GOT3 (cell line): Measurements from ENCODE around the gene MOB3B.

Source experiments
- DNase-seq: peaks from one replicate; lab custom pipeline; 2025; ENCODE audit warnings: mixed read lengths; lab: John Stamatoyannopoulos, UW

Gene MOB3B

DNA sequence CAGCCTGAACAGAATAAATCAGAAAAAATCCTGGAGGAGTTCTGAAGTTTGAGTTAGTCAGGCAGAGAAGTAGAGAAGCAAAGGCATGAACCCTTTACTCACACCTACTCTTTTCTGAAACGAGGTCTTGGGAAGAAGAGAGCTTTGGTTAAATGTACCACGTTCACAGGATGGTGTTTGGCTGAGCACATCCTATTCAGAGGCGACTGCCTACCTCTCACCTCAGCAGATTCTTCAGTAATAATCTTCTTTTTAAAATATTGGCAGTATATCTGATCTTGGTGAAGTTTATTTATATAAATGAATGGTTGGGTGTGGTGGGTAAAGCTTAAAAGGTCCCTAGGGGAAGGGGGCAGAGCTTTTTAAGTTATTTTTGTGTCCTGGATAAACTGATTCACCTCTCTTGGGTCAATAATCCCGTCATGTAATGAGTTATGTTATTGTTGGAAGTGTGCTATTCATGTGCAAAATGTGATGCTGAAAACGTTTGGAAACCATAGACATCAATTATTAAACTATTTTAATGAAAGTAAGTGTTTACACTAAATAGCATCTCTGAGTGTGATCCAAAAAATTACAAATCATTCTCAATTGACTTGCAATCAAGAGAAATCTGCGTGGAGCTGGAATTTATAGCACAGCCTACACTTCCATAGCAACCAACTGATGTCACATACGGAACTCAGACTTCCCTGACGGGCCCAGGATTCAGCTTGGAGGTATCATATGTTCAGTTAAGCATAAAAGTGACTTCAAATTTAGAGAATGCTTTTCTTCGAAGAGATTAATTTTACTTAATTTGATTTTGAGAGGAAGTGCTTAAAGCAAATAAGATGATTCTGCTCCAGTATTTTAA lies 138.3 kb downstream of the MOB3B start:
- DNase-seq: no peak

DNA sequence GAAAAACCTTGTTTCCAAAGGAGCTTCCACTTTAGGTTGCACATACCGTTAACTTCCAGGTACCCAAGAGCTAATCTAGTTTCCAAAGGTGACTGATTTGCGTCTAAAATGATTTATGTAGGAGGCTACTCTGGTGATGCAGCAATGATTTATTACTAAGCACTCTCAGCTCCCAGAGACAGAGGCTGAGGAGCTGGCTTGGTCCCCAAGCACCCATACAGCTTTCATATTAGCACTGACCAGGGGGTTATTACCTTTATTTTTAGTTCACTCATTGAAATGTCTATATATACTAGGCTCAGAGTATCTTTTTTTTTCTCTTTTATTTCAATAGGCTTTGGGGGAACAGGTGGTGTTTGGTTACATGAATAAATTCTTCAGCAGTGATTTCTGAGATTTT lies 141.5 kb downstream of the MOB3B start:
- no peak for DNase-seq

DNA sequence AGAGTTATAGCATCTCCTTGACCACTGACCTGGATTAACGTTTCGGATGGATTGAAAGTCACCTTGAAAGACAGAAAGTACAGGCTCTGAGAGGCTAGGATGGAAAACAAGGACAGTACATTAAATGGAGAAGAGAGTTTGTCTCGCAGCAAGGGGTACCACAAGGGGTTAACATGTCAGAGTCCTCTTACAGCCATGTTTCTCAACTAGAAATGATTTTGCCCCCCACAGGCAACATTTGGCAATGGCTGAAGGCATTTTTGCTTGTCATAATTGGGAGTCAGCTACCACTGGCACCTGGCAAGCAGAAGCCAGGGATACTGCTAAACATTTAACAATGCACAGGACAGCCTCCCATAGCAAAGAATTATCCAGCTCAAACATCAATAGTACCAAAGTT lies 141.9 kb downstream of the MOB3B start:
- DNase-seq: no peak

DNA sequence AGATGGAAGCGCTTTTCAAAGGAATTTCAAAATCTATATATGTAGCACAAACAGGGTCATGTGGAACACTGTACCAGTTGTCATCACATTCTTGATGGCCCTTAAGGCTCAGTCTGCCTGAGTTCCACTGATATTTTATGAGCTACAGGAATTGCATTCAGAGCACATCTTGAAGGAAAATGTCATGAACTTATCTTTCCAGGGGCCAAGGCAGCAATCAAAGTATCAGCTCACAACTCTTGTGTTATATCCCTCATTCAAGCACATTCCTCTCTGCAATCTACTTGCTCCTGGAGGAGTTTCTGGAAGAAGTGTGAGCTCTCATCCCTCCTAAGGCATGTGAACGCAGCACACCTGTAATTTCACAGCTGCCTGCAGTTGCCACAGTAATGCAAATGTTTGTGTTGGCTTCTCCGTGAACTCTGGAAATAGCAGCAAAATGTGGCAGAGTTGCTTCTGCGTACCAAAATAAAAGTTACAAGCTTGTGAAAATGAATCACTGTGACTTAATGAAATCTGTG lies 143.0 kb downstream of the MOB3B start:
- no peak for DNase-seq

DNA sequence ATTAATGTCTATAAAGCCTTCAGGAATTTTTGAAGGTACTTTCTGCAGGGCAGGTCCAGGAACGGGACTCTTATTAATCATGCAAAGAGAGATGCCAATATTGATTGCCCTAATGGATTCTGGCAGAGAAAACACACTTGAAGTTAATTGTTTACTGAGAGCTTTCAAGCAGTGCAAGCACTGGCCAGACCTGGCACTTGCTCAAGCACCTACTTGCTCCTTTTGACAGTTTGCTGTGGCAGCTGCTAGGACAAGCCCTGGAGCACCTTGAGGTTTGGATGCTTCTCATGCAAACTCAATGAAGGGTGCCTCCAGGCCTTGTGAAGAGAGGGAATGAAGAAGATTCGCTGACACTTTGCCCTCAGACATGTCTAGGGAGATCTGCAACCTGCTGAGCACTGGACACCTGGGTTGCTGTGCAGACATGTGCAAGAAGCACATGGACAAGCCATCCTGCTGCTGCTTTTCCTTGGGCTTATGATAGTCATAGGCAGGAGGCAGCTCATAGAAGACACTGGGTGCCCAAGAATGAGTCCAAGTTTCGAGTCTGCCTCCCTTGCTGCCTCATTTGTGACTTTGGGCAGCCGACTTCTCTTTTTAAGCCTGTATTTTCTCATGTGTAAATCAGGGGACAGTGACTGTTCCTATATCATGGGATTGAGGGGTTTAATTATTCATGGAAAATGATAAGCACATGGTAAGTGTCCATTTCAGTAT lies 143.8 kb downstream of the MOB3B start:
- no peak for DNase-seq

DNA sequence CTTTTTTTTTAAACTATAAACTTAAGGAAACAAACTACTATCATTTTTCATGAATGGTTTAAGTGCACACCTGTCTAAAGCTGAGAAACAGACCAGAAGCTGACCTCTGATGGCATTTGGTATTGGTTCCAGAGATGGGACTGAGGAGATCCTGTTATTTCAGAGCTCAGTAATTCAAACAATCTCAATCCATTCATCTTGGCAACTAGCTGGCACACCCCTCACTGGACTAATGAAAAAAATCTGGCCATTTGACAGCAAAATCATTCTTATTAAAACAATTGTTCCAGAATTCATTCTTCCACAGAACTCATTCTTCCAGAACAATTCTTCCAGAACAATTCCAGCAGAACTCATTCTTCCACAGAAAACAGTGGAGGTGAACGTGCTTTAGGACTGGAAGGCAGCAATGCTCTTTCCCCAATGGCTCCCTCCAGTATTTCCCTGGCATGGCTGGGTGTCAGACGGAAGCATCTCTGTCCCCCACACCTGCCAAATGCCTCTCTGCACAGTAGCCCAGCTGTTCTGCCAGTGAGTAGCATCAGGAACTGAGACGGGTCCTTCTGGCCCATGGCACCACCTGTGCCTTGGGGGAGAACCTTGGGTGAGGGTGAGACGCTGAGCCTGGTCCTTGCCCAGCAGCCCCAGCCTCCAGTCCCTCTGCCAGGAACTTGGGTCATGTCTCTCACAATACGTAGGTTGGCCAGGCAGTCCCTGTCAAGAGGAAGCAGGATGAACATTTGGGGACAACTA lies 145.2 kb downstream of the MOB3B start:
- no peak for DNase-seq

DNA sequence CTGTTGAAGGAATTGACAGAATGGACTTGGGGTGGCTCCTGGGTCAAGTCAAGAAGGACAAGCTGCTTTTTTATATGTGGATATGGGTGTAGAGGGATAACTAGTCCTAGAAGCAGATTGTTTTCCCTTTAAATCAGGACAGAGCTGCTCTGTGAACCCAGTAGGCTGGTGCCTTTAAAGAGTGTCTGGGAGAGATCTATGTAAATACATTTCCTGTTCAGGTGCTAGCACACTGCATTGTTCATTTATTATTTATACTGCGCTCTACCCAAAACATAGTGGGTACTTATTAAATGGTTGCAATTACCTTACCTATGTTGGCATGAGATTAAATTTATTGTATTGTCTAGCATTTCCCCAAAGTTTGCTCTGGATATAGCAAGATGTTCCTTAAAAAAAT lies 146.1 kb downstream of the MOB3B start:
- no peak for DNase-seq

DNA sequence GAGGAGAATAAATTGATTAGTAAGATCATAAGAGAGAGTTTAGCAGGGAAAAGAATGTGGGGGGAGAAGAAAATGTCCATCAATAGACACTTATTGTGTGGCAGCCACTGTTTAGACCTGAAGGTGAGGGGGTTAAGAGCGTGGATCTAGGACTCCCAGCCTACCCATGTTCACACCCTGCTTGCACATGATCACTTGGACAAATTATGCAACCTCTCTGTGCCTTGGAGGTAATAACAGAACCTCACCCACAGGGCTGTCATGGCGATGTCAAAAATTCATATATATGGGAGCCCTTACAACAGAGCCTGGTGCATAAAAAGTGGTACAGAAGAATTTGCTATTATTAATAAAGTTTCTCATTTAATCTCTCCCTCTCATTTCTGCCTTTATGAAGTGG lies 146.6 kb downstream of the MOB3B start:
- no peak for DNase-seq

DNA sequence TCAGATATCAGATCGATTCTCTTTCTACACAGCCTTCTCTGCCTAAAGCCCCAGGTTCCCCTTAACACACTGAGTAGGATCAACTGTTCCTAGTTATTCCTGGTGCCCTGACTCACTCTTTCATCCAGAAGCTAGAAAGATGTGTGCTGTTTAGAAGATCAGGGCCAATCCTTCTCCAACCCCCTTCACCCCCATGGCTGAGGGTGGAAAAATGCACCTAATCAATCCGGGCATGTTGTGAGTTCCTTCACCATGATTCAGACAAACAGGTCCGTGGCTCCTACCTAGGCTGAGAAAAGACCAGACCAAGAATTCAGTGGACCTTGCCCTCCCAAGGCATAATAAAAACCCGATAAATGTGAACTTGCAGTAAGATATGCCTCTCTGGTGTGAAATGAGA lies 147.3 kb downstream of the MOB3B start:
- no peak for DNase-seq

DNA sequence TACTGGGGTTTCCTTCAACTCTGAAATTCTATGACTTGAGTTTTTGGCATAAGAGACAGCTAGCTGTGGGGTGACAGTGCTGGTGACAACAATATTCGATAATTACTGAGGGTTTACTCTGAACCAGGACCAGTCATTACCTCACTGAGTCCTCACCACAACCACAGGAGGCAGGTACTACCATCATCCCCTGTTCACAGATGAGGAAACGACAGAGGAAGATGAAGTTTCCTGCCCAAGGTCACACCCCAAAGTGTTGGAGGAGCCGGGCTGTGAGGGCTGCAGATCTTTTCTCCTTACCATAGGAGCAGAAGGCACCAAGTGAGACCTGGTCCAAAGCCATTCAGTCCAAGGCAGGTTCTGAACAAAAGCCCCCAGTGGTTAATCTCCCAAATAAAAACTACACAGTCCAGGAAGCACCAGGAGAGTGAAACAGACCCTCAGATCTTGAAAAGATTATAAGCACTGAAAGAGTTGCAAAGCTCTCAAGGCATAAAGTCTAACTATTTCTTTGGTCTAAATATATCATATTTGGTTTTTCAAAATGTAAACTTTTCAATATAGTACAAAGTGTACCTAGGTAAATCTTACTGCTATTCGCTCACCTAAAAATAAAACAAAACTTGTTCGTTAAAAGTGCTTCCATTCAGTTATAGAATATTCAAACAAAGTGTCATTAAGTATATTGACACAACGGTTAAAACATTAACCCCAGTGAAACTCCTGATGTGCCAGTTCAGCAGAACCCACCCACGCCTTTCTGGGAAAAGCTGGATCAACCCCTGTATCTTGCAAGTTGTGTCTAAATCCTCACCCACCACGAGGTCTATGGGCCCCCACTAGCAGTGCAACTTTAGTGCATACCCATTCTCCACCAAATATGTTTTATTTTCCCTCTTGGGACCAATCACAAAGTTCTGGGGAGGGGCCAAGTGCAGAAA lies 150.0 kb downstream of the MOB3B start:
- no peak for DNase-seq

DNA sequence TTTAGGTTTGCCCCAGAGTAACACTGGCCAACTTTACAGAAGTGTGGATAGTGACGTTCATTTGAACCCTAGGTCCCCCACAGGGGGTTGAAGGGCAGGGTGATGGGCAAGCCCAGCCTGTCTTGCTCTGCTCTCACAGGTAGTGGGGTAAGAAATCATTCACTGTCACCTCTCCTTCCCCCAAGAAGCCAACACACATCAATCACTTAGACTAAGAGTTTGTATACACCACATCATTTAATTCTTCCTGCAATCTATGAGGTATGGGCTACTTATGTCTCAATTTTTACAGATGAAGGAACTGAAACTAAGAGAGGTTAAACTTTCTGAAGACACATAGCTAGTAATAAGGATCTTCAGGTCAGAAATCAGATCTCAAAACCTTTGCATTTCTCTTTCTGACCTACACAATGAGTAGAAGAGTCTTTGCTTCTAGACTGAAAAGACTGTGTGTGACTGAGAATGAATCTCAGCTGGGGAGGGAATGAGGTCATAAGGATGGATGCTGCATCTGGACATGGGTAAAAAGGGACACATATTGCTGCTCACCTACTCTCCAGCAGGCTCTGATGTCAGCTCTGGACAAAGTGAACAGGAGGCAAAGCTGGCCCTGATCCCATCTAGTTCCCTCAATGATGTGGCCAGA lies 151.7 kb downstream of the MOB3B start:
- DNase-seq: no peak

DNA sequence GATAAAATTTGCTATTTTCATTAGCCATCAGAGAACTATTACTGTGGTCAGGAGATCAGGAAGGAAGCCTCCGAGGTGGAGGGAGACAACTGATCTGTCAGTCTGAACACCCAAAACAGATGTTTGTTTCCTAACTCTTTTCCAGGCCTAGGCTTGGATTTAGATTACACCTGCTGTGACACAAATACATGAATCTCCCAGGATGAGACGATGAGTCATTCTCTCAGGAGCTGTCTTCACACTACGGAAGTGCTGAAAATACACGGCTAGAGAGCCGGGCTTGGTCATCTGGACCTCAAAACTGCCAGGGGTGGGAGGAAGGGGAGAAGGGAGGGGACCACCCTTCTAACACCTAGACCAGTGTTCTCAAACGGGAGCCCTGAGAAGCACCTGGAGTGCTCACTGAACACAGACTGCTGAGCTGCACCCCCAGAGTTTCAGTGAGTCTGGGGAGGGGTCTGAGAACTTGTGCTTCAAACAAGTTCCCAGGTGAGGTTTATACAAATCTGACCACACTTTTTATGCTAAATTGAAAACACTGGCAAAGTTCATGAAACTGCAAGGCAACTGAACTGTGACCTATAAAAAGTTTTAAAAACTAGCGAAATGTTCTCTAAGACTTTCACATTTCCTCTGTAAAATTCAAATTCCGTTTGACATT lies 152.3 kb downstream of the MOB3B start:
- no peak for DNase-seq

DNA sequence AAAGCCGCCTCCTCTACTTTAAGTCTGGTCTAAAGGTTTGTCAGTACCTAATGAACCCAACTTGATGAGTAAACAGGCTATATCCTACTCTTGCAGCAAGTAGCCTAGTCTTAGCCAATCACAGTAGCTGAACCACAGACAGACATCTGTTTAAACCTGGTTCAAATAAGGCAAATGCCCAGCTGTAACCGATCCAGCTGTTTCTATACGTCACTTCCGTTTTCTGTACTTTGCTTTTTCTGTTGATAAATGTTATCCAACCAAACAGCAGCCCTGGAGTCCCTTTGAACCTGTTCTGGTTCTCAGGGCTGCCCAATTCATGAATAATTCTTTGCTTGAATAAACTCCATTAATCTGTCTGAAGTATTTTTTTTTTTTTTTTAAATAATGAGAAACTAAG lies 155.8 kb downstream of the MOB3B start:
- no peak for DNase-seq

DNA sequence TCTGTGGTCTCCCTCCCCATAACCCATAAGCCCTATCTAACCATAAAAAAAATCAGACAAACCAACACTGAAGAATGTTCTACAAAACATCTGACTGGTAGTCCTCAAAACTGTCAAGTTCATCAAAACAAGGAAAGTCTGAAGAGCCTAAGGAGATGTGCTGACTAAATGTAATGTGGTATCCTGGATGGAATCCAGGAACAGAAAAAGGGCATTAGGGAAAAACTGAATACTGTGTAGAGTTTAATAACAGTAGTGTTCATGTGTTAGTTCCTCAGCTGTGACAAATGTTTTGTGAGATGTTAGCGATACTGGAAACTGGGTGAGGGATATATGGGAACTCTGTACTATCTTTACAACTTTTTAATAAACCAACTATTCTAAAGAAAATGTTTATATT lies 157.0 kb downstream of the MOB3B start:
- no peak for DNase-seq

DNA sequence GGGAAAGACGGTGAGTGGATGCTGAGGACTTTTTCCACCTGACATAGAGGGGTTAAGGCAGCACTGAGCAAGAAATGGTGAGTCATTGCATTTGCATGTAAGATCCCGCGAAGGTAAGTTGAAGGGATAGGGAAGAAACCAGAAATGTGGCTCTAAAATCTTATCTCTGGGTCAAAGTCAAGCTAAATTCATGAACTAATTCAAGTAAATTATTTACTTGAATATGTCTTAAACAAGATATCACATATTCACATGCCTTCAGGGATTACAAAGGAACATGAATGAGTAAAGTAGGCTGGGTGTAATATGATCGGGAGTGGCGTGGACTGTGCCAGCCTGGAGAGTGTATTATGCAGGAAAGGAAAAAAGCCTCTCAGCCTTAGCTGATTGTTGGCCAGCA lies 158.2 kb downstream of the MOB3B start:
- DNase-seq: no peak

DNA sequence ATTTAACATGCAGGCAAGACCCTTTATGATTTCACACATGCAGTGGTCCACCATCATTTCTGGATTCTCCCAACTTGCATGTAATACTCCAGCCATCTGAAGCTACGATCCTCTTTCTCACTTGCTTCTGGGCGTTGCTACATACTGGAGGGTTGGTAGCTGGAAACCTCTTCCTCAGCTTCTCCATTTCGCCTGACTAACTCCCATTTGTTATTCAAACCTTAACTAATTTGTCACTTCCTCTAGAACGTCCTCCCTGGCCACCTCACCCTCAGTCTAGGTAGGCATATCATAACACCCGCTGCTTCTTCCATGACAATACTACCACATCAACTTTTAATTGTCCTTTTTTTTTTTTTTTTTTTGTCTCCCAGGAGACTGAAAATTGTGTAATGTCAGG lies 160.0 kb downstream of the MOB3B start:
- no peak for DNase-seq

DNA sequence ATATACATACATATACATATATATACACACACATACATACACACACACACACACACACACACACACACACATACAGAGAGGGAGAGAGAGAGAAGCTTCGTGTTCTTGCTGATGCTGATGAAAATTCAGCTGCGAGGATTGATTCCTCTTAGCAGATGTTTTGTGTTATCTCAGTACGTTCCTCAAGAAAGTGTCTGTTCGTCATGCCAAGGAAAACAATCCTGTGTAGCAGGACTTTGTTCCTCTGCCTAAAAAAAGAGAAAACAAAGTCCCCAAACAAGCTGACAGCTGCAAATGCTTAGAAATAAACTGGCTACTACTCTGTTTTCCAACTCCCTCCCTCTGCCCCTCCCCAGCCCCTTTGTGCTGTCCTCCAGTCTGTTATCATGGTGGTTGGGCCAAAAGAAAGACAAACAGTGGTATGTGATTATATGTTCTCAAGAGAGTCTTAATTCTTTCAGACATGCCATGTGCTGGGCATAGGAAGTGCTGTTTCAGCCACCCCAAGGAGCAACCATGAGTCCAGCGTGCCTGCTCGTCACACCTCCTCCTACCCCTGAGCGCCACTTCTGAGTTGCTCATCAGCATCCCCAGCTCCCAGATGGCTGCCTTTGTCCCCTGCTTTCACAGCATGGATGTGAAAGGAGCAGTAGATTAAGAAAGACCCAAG lies 161.2 kb downstream of the MOB3B start:
- DNase-seq: no peak

DNA sequence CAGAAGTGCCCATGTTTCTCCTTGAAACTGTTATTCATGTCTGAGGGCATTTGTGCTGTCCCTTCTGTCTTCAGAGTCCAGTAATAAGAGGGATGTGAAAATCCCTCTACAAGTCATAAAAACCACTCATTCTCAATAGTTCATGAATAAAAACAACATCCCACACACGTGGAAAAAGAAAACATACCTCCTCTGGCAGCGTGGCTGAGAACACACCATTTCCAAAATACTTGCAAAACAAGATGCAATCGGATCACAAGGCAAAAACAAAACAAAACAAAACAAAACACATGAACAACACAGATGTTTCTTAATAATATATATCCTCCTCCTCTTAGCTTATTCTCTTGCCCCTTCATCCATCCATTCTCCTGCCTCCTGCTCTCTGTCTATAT lies 161.7 kb downstream of the MOB3B start:
- no peak for DNase-seq

DNA sequence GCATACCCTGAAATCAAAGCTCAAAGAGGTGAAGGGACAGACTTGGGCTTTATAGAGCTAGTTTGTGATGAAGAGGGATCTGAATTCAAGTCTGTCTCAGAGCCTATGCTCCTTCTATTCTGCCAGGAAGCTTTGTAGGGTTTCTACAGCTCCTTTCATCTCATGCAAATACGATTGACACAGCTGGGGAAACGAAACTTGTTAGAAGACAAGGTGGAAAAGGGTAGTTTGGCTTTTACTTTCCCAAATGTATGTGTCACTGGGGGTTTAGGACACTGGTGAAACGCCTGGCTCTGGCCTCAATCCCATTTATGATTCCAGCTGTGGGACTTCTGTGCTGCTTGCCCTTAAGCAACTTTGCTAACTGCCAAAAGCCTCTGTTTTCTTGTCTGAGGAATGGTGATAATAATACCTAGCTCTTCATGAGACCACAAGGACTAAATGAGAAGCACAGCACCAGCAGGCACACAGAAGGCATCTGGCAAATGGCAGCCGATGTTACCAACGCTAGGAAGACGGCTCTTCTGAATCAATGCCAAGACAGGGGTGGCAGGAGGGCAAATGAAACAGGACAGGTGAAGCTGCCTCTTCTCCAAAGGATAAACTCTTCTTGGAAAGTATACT lies 162.3 kb downstream of the MOB3B start:
- no peak for DNase-seq
